ENCODE data around the gene MTOR.

DNA sequence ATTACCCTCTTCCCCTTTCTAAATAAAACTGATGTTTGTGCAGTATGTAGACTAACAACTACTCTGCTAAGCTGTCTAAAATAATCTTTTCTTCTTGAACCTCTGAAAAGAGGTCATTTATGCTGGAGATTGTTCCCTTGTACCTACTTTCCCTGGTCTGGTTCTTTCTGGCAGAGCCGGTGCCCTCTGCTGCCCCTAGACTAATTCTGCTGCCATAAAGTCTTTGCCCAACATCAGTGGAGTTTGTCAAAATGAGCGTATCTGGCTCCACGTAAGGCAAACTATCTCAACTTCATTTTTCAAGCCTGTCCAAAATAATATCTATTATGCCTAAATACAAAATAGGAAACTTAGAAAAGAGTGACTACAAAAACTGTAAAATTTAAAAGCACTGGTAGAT lies 104.1 kb downstream of the MTOR start:
- TF ChIP-seq GATA2 (IDR thresholded peaks at IDR 0.05; ENCODE audit: low read depth, low read length) (no peak), GATA3 (IDR thresholded peaks at IDR 0.05; ENCODE audit: low read depth, low read length) (no peak)
